Fibroblast of skin of scalp (primary cell): ENCODE data around the gene CSHL1.
"Not testable (repeated sequence)": the region's sequence is repeated elsewhere in the genome, so short reads cannot be mapped to it uniquely, and the experiment has no call there.

Experiments used
- DNase-seq: peaks from one replicate; pipeline ENCODE4 v3.0.0-alpha.2; 2013

CSHL1 gene

DNA sequence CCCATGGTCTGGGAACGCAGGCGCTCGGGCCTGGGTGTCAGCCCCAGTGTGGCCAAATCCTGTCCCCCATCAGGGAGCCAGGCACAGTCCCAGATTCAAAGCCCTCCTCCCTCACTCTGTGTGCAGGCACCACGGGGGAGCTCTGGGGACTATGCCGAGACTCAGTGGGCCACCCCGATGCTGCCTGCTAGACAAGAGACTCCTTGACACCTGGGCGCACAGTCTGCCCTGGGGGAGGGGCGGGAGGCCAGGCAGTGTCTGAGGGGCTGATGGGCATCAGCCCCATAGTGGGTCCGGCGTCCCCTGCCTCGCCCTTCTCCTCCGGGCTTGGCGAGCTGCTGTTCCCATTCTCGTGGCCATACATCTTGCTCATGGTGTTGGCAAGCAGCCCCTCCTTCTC, 29.5 kb upstream of the CSHL1 start:
- DNase-seq: no peak

DNA sequence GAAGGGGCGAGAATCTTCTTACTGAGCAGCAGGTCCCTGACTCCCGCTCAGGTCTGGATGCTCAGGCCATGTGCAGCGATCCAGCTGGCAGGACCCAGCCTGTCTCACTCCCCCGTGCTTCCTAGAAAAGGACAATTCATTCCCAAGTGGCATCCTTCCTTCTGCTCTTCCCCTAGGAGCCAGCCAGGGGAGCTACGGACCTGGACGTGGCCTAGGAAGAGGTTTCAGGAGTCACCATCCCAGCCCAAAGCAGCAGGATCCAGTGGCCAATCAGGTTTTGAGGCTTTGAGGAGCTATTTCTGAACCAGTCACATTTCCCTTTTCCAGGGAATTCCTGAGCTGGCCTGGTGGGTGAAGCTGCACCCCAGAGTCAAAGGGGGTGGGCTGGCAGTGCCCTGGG, 28.8 kb upstream of the CSHL1 start:
- no peak for DNase-seq

DNA sequence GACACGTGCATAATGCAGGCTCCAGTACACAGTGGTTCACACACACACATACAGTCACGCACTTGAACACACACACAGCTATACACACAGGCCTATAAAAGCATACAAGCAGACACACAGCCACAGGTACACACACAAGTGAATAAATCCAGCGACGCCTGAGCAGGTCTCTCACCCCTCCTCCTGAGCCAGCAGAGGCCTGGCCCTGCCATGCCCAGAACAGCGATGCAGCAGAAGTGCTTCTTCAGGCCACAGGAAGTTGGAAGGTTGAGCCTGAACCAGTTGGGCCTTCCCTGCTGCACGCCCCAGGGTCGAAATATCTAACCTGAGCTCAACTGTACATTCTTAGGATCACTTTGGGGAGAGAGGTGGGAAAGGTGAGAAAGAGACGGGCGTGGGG, 28.3 kb upstream of the CSHL1 start:
- no peak for DNase-seq

DNA sequence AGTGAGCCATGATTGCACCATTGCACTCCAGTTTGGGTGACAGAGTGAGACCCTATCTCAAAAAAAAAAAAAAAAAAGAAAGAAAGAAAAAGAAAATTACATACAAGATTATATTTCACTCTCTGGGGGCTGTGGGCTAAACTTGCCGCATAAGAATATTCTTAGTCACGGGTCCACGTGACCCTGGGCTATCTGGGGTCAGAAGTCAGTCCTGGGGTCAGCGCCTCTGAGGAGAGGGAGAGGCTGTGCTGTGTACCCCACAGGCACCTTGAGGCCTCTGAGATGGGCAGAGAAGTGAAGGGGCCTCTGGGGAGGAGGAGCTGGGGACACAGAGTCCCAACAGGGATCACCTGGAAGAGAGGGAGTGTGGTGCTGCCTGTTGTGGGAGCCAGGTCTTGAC, 26.9 kb upstream of the CSHL1 start:
- no peak for DNase-seq

DNA sequence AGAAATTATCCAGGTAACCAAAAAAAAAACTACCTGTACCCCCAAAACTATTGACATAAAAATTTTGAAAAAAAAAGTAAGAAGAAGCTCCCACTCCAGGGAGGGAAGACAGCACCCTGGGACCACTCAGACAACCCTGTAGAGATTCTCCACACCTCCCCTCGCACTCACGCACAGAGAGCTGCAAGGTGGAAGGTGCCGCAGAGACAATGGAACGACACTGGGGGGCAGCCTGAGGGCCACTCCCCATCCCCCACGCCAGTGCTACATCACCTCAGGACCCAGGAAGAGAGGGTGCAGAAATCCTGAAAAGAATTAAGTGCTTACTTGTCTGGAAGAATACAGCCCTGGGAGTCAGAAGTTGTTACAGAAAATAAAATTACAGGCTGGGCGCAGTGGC, 26.3 kb upstream of the CSHL1 start:
- no peak for DNase-seq

DNA sequence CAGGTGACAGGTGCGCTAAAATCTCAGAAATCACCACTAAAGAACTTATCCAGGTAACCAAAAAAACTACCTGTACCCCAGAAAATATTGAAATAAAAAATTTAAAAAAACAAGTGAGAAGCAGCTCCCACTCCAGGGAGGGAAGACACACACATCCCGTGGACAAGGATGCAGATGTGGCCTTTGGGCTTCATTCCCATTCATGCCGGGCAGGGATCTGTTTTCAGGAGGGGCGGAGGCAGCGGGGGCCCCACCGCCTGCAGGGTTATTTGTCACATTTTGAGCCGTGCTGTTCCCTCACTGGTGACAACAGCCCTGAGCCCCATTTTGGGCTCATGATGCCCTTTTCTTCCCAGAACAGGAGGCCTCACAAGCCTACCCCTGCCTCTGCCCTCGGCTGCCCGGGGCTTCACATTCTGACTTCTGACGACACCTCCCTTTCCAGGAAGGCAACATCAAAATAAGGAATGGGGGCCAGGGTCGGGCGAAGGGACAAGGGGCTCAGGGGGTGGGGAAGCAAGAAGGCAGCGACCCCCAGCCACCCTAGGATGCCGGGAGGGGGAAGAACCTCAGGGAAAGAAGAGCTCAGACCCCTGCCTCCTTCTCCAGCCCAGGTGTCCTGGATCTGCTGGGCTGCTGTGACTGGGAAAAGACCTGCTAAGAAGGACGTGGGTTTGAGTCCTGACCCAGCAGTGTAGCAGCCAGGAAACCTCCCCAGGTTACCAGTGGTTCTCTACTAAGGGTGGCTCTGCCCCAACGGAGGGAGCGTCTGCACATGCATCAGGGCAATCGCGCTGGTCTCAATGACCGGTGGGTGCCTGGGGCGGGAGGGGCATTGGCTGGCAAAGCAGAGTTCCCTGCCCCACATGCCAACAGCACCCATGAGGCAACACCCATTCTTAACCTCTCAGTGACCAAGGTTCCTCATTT, 23.4 kb upstream of the CSHL1 start:
- DNase-seq: no peak

DNA sequence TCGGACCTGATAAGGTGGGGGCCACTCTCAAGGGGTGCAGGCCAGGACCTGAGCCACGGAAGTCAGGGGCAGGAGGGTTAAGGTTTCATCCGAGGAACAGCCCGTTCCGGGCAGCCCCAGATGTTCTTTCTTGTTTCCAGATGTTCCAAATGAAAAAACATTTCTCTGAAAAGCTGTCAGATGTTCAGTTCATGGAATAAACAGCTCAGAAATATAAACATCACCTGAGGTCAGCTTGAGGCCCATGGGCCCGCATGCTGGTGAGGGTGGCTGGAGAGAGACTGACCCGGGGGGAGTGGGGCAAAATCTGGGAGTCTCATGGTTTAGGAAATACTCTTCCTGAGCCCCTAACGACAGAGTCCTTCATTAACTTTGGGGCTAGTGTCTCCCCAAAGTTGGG, 22.5 kb upstream of the CSHL1 start:
- no peak for DNase-seq

DNA sequence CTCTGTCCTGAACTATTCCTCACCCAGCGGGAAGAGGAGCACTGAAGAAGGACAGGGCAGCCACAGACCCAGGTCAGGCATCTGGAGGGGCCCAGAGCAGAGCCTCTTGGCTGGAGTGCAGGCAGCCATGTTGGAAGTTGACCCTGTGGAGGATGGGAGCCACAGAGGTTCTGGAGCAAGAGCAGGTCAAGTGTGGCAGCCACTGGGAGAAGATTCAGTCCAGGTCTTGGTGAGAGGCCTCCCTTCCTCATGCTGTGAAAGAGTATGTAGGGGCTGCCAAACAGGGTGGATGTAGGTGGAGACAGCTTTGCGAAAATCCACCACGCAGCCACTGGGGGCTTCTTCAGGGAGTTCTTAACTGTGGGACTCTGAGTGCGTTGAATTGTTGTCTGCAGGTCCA, 21.7 kb upstream of the CSHL1 start:
- no peak for DNase-seq

DNA sequence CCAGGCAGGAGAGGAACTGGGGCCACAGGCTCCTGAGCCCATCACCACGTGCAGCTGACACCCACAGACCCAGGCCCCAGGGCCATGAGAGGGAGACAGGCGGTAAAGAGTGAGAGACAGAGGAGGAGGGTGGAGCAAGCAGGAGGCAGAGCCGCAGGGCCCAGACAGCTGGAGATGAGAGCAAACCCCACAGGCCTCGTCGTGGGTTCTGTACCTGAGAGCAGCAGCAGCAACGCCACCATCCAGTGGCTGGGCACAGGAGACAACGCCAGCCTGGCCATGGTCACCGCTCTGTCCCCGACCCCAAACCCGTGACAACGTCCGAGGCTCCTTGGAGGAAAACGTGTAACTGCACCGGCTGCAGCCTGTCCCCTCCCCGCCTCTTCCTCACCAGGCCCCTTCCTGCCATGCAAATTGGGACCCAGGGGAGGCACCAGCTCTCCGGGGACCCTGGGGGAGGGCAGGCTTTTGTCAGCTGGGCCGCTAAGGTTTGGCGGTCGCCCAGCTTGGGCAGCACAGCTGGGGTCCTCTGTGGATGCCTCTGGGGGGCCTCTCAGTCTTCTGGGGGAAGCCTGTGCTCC, 21.0 kb upstream of the CSHL1 start, which contains the start of gene CD79B:
Gene CD79B (minus strand): TSS at position 351 of the 581 bp plus-strand sequence. CDS start 70 bp downstream, at position 281.
- no peak for DNase-seq

DNA sequence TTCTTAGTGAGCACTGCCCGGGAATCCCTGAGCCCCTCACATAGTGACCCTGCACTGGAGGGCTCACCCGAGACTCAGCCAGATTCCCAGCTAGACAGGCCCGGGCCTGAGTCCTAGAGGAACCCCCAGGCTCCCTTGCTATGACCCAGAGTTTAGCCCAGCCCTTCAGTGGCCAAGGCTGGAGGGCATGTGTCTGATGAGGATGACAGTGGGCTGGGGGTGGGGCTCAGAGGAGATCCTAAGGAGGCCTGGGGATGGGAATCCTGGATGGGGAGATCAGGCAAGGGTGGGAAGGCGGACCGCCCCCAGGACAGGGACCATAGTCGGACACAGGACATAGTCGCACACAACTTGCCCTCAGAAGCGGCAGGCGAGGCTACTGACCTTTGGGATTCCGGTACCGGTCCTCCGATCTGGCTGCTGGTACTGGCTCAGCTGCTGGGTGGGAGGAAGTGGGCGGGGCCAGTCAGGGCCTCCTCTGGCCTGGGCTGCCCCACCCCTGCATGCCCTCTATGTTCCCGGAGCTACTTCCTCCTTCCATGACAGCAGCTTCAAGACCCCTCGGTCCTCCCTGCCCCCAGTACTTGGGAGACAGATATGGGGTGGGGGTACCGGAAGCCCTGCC, 20.0 kb upstream of the CSHL1 start:
- peak; percentile 5 for DNase-seq

DNA sequence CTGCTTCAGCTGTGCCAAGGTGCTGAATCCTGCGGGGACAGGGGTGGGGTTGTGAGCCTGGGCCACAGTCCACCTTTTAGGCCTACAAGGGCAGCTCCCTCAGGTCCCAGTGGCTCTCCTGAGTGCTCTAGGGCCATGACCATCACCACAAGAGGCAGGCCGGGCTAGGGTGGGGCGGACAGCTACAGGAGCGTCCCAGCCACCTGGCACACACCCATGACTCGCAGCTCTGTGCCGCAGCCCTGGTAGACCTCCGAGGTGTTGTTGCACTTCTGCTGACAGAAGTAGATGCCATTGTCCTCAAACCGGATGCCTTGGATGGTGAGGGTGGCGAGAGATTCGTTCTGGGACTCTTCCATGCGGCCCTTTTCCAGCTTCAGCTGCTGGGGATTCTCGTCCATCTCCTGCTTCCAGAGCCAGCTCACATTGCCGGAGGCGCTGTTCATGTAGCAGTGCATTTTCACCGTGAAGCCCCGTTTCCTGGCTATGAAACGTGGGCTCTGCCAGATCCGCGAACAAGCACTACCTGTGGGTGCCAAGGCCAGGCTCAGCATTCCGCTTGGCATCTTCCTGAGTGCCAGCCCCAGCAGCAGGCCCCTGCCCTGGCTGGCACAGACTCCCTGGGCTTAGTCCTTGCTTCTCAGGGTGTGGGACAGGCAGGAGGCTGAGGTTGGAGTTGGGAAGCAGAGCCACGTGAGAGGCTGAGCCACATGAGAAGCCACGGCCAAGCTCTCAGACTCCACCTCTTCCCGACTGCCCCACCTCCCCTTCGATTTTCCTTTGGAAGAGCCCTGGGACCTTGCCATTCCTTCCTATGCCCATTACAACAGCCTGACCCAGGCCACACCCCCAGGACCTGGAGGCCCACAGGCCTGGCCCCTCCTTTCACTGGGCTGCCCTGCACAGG, 19.1 kb upstream of the CSHL1 start:
- no peak for DNase-seq

DNA sequence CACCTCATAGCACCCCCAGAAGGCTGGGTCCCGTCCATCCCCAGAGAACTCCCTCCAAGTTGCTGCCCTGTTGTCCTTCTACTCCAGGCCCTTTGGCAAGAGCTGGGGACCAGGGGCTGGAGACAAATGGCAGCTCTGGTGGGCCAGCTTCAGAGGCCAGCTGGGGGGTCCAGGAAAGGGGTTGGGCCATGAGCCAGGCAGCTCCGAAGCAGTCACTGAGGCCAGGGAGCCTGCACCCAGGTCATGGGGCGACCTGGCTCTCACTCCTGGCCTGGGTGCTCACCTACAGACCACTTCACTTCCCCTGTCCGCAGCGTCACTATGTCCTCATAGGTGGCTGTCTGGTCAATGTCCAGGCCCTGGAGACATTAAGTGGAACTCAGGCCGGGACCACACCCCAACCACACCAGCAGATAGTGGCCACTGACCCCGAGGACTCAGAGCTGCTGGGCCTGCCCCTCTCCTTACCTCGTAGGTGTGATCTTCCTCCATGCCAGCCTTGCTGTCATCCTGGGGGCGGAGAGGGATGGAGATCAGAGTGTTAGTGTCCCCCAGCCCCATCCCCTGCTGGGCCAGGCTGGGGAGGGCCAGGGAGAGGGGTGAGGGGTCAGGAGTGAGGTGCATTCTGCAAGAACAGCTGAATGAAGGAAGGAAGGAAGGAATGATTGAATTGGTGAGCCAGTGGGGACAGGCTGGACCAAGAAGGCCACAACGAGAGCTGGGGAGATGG, 18.1 kb upstream of the CSHL1 start:
- DNase-seq: no peak

DNA sequence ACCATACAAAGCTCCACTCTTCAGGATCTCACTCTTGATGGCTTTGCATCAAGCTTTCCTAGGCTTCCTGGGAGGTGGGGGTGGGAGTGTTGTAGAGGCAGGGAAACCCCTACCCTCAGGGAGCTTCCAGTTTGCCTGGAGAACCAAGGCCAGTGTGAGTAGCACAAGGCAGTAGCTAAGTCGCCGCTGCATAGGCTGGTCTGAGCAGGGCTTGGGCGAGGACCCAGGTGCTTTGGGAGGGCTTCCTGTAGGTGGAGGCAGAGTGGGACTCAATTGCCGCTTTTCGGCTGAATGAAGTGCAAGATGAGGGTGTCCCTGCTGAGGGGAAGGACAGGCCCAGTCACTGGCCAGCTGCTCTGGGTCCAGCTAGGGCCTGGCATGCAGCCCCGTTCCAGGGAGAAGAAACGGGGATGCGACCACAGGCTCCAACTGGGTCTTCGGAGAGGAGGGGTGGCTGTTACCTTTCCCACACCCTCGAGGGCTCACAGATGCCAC, 17.2 kb upstream of the CSHL1 start:
- no peak for DNase-seq

DNA sequence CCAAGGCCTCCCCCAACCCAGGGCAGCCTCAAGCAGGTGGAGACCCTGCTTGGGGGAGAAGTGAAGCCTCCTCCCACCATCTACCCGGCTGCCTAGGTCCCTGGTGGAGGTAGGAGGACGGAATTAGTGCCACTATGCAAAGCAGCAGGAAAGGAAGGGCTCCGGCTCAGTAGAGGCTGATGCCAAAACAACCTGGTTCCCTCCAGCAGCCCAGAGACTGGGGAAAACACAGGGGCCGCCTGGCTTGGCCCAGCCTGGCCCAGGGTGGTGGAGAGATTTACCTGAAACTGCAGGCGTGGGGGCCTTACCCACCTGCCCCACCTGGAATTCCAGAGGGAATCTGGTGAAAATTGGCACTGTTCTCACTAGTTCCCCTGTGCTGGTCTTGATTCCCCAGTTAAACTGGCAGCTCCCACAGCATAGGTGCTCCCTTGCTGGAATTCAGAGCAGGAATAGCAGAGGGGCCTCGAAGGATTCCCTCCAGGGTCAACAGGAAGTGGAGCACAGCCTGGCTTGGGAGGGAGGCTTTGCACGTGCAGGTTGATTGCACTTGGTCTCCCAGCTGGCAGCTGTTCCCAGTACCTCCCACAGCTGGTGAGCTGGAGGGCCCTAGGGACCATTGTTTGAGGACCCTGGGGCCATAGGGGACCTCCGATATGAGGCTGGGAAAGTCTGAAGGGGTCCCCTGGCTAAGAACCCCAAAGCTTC, 16.6 kb upstream of the CSHL1 start:
- DNase-seq: no peak

DNA sequence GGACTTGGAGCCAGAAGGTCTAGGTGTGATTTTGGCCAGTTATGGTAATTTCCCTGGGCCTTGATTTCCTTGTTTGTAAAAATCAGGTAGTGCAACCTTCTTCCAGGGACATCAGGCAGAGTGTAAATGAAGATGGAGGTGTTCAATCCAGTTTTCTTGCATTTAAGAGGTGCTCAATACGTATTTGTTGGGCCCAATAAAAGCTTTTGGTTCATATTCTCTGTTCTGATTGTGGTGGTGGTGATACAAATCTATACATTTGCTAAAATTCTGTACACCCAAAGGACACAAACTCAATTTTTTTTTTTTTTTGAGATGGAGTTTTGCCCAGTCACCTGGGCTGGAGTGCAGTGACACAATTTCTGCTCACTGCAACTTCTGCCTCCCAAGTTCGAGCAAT, 15.1 kb upstream of the CSHL1 start:
- no peak for DNase-seq

DNA sequence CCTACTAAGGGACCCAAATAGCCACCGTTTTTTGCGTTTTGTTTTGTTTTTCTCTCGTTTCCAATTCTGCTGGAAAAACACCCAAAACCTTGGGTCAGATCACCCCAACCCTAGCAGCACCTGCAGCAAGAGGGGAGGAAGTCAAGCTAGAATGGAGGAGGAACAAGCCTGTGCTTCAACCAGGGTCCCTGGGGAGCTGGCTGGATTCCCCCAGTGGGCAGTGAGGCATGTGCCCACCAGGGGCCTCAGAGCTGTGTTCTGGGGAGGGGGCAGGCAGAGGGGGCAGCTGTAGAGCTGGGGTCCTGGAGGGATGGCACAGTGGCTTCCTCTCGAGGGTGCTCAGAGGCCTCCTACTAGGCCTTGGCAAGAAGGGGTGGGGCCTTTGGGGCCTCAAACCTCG, 14.6 kb upstream of the CSHL1 start:
- no peak for DNase-seq

DNA sequence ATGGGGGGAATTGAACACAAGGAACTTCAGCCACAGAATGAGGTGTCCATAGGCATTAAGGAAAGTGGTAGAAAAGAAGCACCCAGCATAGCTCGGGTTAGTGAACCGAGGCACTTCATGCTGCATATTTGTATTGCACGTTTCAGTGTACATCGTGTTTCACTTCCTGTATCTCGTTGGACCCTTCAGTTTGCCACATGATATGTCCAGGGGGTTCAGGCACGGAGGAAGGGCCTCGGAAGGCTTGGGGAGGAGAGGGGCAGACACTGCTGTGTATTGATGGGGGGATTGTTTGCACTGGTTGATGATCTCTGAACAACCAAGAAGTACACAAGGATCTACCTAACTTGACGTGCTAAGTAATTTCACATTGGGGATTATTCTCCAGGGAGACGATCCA, 11.3 kb upstream of the CSHL1 start:
- DNase-seq: not testable (repeated sequence)

DNA sequence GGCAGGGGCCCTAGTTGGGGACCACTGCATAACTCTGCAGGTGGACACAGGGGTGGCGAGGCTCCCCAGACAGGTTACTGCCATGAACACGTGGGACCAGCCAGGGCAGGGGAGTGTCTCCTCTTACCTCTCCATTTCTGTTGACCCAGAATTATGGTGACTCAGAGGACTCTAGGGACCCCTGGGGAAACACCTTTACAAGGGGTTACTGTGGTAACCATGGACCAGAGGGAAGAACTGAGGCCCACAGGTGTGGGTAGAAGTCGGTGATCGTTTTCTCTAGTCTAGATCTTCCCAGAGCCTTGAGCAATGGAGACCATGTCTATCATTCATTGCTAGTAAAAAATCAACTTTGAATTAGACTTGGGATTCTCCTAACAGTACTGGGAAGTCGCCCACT, 9.7 kb upstream of the CSHL1 start:
- DNase-seq: not testable (repeated sequence)

DNA sequence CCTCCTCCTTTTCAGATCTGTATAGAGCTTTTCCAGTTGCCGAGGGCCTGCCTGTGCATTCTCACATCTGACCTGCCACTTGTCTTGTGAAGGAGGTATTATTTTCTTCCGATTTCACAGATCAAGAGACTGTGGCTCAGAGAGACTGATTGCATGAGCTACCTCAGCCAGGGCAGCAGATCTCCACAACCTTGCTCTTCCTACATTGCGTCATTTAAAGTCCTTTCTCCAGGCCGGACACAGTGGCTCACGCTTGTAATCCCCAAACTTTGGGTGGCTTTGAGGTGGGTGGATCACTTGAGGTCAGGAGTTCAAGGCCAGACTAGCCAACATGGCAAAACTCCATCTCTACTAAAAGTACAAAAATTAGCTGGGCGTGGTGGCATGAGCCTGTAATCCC, 9.0 kb upstream of the CSHL1 start:
- not testable (repeated sequence) for DNase-seq

DNA sequence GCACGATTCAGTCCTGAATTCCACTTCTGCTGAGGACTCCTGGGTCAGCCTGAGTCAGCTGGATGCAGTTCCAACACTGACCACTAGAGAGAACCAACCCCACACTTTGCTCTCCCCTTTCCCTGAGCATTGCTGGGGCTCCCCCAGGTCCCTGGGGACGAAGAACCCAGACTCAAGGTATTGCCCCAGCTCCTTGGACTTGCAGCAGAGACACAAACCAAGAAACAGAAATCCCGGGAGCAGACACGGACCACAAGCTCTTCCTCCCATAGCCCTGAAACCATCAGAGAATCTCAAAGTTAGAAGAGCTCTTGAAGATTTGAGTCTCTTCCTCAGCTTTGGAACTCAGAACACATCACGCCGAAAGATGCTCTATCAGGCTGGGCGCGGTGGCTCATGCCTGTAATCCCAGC, 8.3 kb upstream of the CSHL1 start:
- DNase-seq: peak; percentile 61

DNA sequence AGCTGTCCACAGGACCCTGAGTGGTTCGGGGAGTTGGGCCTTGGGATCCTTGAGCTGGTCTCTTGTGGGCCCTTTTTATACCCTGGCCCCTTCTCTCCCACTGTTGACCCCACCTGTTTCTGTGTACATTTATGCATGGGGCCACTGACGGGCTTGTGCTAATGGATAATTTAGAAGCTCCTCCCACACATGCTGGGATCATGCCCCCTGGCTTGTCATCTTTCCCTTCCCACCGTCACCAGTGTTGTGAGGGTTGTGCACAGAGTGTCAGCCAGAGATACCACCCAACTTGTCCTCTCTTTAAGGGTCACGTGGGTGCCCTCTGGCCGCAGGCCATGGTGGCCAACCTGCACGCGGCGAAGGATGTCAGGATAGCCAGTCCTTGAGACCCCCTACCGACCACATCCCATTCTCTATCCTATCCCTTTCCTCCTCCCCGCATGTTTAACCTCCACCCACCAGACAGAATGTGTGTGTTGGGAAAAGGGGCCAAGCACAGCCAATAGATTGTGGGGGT, 7.8 kb upstream of the CSHL1 start, which contains the start of gene GH1:
Gene GH1 (minus strand): TSS at position 51 of the 517 bp plus-strand sequence. CDS start 63 bp downstream, outside the sequence.
- not testable (repeated sequence) for DNase-seq
